ENCODE data around the gene BRSK1.

Gene BRSK1

GRCh38 chr19:55283548-55284377 lies at the start of gene BRSK1:
Gene BRSK1, plus strand, starts transcription at chr19:55283997. Its CDS starts 446 bp downstream, at chr19:55284443.
- peak; percentile 88 for DNase-seq

- no peak for DNase-seq
Observed at GRCh38 chr19:55238030-55238429, 45.8 kb upstream of the BRSK1 start.

- DNase-seq = no peak
Observed at GRCh38 chr19:55239004-55239403, 44.8 kb upstream of the BRSK1 start.

- DNase-seq = no peak
Observed at GRCh38 chr19:55240713-55241020, 43.1 kb upstream of the BRSK1 start.

GRCh38 chr19:55241143-55241934 lies 42.5 kb upstream of the BRSK1 start:
- DNase-seq = no peak

GRCh38 chr19:55241935-55242464 lies 41.8 kb upstream of the BRSK1 start:
- no peak for DNase-seq

GRCh38 chr19:55242517-55242916 lies 41.3 kb upstream of the BRSK1 start:
- no peak for DNase-seq

- DNase-seq = no peak
Observed at GRCh38 chr19:55244004-55244680, 39.7 kb upstream of the BRSK1 start.

- DNase-seq = no peak
Observed at GRCh38 chr19:55245236-55245904, 38.4 kb upstream of the BRSK1 start.

- no peak for DNase-seq
Observed at GRCh38 chr19:55246462-55247451, 37.0 kb upstream of the BRSK1 start.

GRCh38 chr19:55247621-55248099 lies 36.1 kb upstream of the BRSK1 start:
- peak; percentile 63 for DNase-seq

- DNase-seq = no peak
Observed at GRCh38 chr19:55248166-55248675, 35.6 kb upstream of the BRSK1 start.

GRCh38 chr19:55248704-55249103 lies 35.1 kb upstream of the BRSK1 start:
- no peak for DNase-seq

- DNase-seq = no peak
Observed at GRCh38 chr19:55249841-55250240, 34.0 kb upstream of the BRSK1 start.

- DNase-seq = no peak
Observed at GRCh38 chr19:55250262-55251036, 33.3 kb upstream of the BRSK1 start.

- no peak for DNase-seq
Observed at GRCh38 chr19:55251341-55252081, 32.3 kb upstream of the BRSK1 start.

GRCh38 chr19:55252760-55253663 lies 30.8 kb upstream of the BRSK1 start:
- no peak for DNase-seq

- DNase-seq = no peak
Observed at GRCh38 chr19:55253842-55254624, 29.8 kb upstream of the BRSK1 start.
